Common myeloid progenitor, CD34-positive (primary cell): ENCODE measurements around the gene CACNA2D3.

ENCODE experiments used
- CTCF ChIA-PET: fragments of 350-600 bp; sonication (Branson Sonifier 250); formaldehyde crosslinking; loops from one replicate; lab custom pipeline; 2021; ENCODE audit warnings: antibody characterized with exemption; lab: Charles Lee
- POLR2A ChIA-PET: fragments of 350-600 bp; sonication (Branson Sonifier 250); formaldehyde crosslinking; loops from one replicate; lab custom pipeline; 2021; ENCODE audit warnings: antibody characterized with exemption; lab: Charles Lee
- DNase-seq, 3 donors: peaks; one replicate each; pipeline versions ENCODE4 v3.0.0 to v3.0.0-alpha.2; 2013
- H3K27ac ChIP-seq, 2 experiments: 1 replicate in 1 of 2; 2 replicates in 1 of 2; pipeline ENCODE4 v1.7.0; 2013; ENCODE audit warnings: inconsistent platforms in 2 of 2, low read length in 2 of 2, mild to moderate bottlenecking in 2 of 2, low read depth in 1 of 2, moderate library complexity in 1 of 2; ENCODE audit not compliant: severe bottlenecking in 2 of 2, insufficient read depth in 1 of 2, poor library complexity in 1 of 2
- H3K27me3 ChIP-seq, 5 experiments: replicated peaks in 2 of 5; 1 replicate in 3 of 5; 2 replicates in 2 of 5; pipeline versions ENCODE4 v1.6.1 to v1.7.0; 2013; ENCODE audit warnings: low read length in 4 of 5, mild to moderate bottlenecking in 2 of 5, moderate library complexity in 2 of 5, inconsistent platforms in 1 of 5; ENCODE audit not compliant: insufficient read depth in 5 of 5, control insufficient read depth in 4 of 5
- H3K36me3 ChIP-seq, 4 experiments: 1 replicate in 2 of 4; 2 replicates in 2 of 4; pipeline versions ENCODE4 v1.6.1 to v1.7.0; 2013; ENCODE audit warnings: low read length in 3 of 4, control low read depth in 1 of 4, mild to moderate bottlenecking in 1 of 4; ENCODE audit not compliant: control insufficient read depth in 4 of 4, insufficient read depth in 4 of 4
- H3K4me1 ChIP-seq, 4 experiments: 1 replicate in 3 of 4; 2 replicates in 1 of 4; pipeline versions ENCODE4 v1.6.1 to v1.7.1; 2013; ENCODE audit warnings: low read length in 3 of 4, mild to moderate bottlenecking in 3 of 4, control low read depth in 1 of 4, inconsistent platforms in 1 of 4, moderate library complexity in 1 of 4; ENCODE audit not compliant: control insufficient read depth in 4 of 4, insufficient read depth in 4 of 4; ENCODE audit errors: control extremely low read depth in 1 of 4
- H3K4me3 ChIP-seq, 7 experiments: 1 replicate in 4 of 7; 2 replicates in 3 of 7; pipeline versions ENCODE4 v1.5.1 to v1.7.0; 2013; ENCODE audit warnings: mild to moderate bottlenecking in 7 of 7, low read length in 6 of 7, moderate library complexity in 6 of 7, inconsistent platforms in 2 of 7, low read depth in 2 of 7, control low read depth in 1 of 7; ENCODE audit not compliant: insufficient read depth in 4 of 7, control insufficient read depth in 1 of 7; ENCODE audit errors: extremely low read depth in 1 of 7
- H3K9me3 ChIP-seq, 5 experiments: 1 replicate in 4 of 5; 2 replicates in 1 of 5; pipeline versions ENCODE4 v1.6.1 to v1.7.1; 2013; ENCODE audit warnings: low read length in 4 of 5, mild to moderate bottlenecking in 2 of 5, inconsistent platforms in 1 of 5, low read depth in 1 of 5, moderate library complexity in 1 of 5; ENCODE audit not compliant: control insufficient read depth in 4 of 5, insufficient read depth in 2 of 5; ENCODE audit errors: control extremely low read depth in 1 of 5
- WGBS: methylation state at CpG from one replicate; pipeline ENCODE4 v1.1.5; 2013; ENCODE audit not compliant: insufficient coverage; 5-methylcytosine and 5-hydroxymethylcytosine counted together

The CACNA2D3 gene

DNA sequence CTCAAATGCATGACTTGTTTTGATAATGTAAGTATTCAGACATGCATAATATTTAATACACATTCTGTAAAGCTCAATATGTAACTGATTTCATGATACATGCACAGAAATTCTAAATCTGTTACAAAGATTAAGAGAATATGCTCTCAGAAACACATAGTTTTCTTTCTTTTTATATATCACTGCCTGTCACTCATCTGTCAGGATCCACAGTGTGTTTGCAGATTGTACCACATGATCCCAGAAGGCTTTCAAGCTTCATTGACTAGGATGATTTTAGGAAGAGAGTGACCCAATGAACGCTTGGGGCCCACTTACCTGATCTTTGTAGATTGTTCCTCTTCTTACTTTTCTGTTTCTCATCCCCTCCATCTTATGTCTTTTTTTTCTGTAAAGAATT, 261.9 kb downstream of the CACNA2D3 start:
- Histone ChIP-seq H3K27ac (no peak overlapping the region), H3K36me3 (no peaks in the 10 kb centered on the region), H3K4me1 (no peaks in the 10 kb centered on the region), H3K27me3 (peaks cover 0 to 13% (median 7%) of the 10 kb centered on the region in 5 experiments), H3K4me3 (no peak overlapping the region), H3K9me3 (no peaks in the 10 kb centered on the region)
- WGBS = no CpG with 5 or more reads among the region's 1 CpG
- ChIA-PET POLR2A (interaction anchor here (0.6 kb wide), 1 partner anchor 87 kb away, joined by 3 read pairs; no protein-coding TSS in a partner anchor), CTCF (no interaction called here)
- no peak for DNase-seq

GRCh38 chr3:54390582-54390981, 268.2 kb downstream of the CACNA2D3 start:
- peaks cover 0 to 13% (median 0%) of the 10 kb centered on the region in 5 experiments for H3K27me3 ChIP-seq
- no peak for DNase-seq
- ChIA-PET POLR2A (no interaction called here), CTCF (no interaction called here)
- no peak overlapping the region for H3K27ac ChIP-seq
- H3K36me3 ChIP-seq = no peaks in the 10 kb centered on the region
- H3K4me1 ChIP-seq = no peaks in the 10 kb centered on the region
- H3K9me3 ChIP-seq = no peaks in the 10 kb centered on the region
- no peak overlapping the region for H3K4me3 ChIP-seq
- no CpG with 5 or more reads among the region's 2 CpGs for WGBS

- Histone ChIP-seq H3K4me3 (no peak overlapping the region), H3K27me3 (peaks cover 0 to 13% (median 0%) of the 10 kb centered on the region in 5 experiments), H3K4me1 (no peaks in the 10 kb centered on the region), H3K36me3 (no peaks in the 10 kb centered on the region), H3K27ac (no peak overlapping the region), H3K9me3 (no peaks in the 10 kb centered on the region)
- ChIA-PET POLR2A (no interaction called here), CTCF (interaction anchor here (1.3 kb wide), 1 partner anchor 19 kb away, joined by 3 read pairs; no protein-coding TSS in a partner anchor)
- no peak for DNase-seq
- WGBS = 84% methylated on average over 7 of the region's 7 CpGs
These were observed 270.8 kb downstream of the CACNA2D3 start for GRCh38 chr3:54393150-54393549.

GRCh38 chr3:54408328-54408727, 286.0 kb downstream of the CACNA2D3 start:
- POLR2A ChIA-PET = no interaction called here
- Histone ChIP-seq H3K36me3 (no peaks in the 10 kb centered on the region), H3K9me3 (no peaks in the 10 kb centered on the region), H3K27me3 (peaks cover 0 to 2% (median 0%) of the 10 kb centered on the region in 5 experiments), H3K4me1 (no peaks in the 10 kb centered on the region), H3K27ac (no peak overlapping the region), H3K4me3 (no peak overlapping the region)
- WGBS = 69% methylated on average over 2 of the region's 2 CpGs
- DNase-seq = no peak
- CTCF ChIA-PET = no interaction called here

- CTCF ChIA-PET = no interaction called here
- no peaks in the 10 kb centered on the region for H3K36me3 ChIP-seq
- 85% methylated on average over 5 of the region's 5 CpGs for WGBS
These were observed 299.6 kb downstream of the CACNA2D3 start for GRCh38 chr3:54421943-54422342.

GRCh38 chr3:54424292-54424691, 301.9 kb downstream of the CACNA2D3 start:
- WGBS = 78% methylated on average over 2 of the region's 2 CpGs
- Histone ChIP-seq H3K9me3 (no peaks in the 10 kb centered on the region), H3K36me3 (no peaks in the 10 kb centered on the region), H3K4me3 (no peak overlapping the region), H3K27ac (no peak overlapping the region), H3K27me3 (peaks cover 0 to 3% (median 0%) of the 10 kb centered on the region in 5 experiments), H3K4me1 (no peaks in the 10 kb centered on the region)
- CTCF ChIA-PET = interaction anchor here (0.6 kb wide), 1 partner anchor 883 kb away, joined by 3 read pairs; no protein-coding TSS in a partner anchor
- DNase-seq = no peak
- POLR2A ChIA-PET = no interaction called here

More at GRCh38 chr3:54421943-54422342, 299.6 kb downstream of the CACNA2D3 start:
- Histone ChIP-seq H3K4me3 (no peak overlapping the region), H3K27me3 (peaks cover 0 to 3% (median 0%) of the 10 kb centered on the region in 5 experiments), H3K4me1 (no peaks in the 10 kb centered on the region), H3K27ac (no peak overlapping the region), H3K9me3 (no peaks in the 10 kb centered on the region)
- DNase-seq = no peak
- POLR2A ChIA-PET = no interaction called here

GRCh38 chr3:54426381-54426780, 304.0 kb downstream of the CACNA2D3 start:
- Histone ChIP-seq H3K4me1 (no peaks in the 10 kb centered on the region), H3K27ac (no peak overlapping the region), H3K36me3 (no peaks in the 10 kb centered on the region), H3K4me3 (no peak overlapping the region), H3K27me3 (peaks cover 0 to 7% (median 0%) of the 10 kb centered on the region in 5 experiments), H3K9me3 (no peaks in the 10 kb centered on the region)
- no peak for DNase-seq
- ChIA-PET POLR2A (no interaction called here), CTCF (no interaction called here)
